ENCODE results near the gene NEMP1. TPM values are rescaled to one million over a fixed set of nuclear protein-coding genes. Genes with fewer than 3 reads are reported as not detected.
A peak's percentile ranks its signal among the peaks of the same experiment; 100 is the strongest.

Gene NEMP1
- total and polyA plus RNA-seq, 10 of the 15 experiments (the other 5 are each of a cell fraction or from before 2014, with no cell fraction given), result 4.0 to 45.9 (median 19.8) TPM

DNA sequence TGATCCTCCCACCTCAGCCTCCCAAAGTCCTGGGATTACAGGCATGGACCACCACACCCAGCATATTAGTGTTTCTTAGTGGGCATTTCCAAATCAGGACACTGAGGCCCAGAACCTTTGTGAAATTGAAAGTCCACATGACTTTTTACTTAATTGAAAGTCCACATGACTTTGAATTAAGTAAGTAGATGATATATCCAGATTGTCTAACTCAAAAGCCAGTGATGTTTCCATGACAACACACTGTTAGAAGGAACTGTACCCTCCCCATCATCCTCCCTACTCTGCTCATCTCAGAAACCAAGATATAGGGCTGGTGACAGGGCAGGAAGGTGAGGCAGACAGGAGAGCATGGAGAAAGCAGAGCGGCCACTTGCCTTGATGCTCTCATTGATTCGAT lies 35.9 kb downstream of the NEMP1 start (continued):
- TF ChIP-seq, protein P1, sequence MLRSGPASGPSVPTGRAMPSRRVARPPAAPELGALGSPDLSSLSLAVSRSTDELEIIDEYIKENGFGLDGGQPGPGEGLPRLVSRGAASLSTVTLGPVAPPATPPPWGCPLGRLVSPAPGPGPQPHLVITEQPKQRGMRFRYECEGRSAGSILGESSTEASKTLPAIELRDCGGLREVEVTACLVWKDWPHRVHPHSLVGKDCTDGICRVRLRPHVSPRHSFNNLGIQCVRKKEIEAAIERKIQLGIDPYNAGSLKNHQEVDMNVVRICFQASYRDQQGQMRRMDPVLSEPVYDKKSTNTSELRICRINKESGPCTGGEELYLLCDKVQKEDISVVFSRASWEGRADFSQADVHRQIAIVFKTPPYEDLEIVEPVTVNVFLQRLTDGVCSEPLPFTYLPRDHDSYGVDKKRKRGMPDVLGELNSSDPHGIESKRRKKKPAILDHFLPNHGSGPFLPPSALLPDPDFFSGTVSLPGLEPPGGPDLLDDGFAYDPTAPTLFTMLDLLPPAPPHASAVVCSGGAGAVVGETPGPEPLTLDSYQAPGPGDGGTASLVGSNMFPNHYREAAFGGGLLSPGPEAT (IDR thresholded peaks at IDR 0.05; ENCODE audit: low read depth), result no peak
- TF ChIP-seq, protein P2, sequence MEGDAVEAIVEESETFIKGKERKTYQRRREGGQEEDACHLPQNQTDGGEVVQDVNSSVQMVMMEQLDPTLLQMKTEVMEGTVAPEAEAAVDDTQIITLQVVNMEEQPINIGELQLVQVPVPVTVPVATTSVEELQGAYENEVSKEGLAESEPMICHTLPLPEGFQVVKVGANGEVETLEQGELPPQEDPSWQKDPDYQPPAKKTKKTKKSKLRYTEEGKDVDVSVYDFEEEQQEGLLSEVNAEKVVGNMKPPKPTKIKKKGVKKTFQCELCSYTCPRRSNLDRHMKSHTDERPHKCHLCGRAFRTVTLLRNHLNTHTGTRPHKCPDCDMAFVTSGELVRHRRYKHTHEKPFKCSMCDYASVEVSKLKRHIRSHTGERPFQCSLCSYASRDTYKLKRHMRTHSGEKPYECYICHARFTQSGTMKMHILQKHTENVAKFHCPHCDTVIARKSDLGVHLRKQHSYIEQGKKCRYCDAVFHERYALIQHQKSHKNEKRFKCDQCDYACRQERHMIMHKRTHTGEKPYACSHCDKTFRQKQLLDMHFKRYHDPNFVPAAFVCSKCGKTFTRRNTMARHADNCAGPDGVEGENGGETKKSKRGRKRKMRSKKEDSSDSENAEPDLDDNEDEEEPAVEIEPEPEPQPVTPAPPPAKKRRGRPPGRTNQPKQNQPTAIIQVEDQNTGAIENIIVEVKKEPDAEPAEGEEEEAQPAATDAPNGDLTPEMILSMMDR (IDR thresholded peaks at IDR 0.05 in 2 of 3, conservative IDR thresholded peaks at IDR 0.05 in 1 of 3; ENCODE audit: control insufficient read depth in 2 of 3, extremely low read depth in 1 of 3, insufficient read depth in 1 of 3, low read depth in 3 of 3, low read length in 3 of 3), result no peak

DNA sequence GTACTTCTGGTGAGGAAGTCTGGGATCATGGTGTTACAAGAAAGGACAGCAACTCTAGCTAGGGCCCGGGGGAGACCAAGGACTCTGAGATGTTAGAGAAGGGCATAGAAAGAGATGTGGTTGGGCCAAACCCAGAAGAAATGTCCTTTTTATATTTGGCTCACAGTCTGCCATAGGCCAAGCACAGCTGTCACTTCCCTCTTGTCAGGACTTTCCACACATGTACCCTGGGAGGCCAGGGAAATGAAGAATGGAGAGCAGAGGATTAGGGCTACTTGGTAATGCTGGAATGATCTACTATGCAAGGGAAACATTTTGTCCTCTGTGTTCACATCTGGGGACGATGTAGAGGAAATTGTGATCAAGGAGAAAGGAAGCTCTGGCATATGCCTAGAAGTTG lies 37.8 kb downstream of the NEMP1 start:
- Histone ChIP-seq H3K79me2 (ENCODE audit: control insufficient read depth, insufficient read depth, low read length) (no peaks in the 10 kb centered on the region), H3K27me3 (replicated peaks in 1 of 2; ENCODE audit: control insufficient read depth in 2 of 2, insufficient read depth in 2 of 2, low read length in 1 of 2) (no peaks in the 10 kb centered on the region; a peak in 1 of 4 replicates), H3K27ac (ENCODE audit: control insufficient read depth, insufficient read depth) (no peak overlapping the region), H3K4me2 (ENCODE audit: control insufficient read depth, insufficient read depth) (no peak overlapping the region), H4K20me1 (ENCODE audit: control insufficient read depth, insufficient read depth) (no peaks in the 10 kb centered on the region), H3K9me3 (replicated peaks; ENCODE audit: control insufficient read depth, insufficient read depth, low read length) (no peaks in the 10 kb centered on the region; the same call in 2 of the 3 replicates), H3K9ac (ENCODE audit: control insufficient read depth, insufficient read depth, low read length) (no peak overlapping the region), H2AFZ (ENCODE audit: control insufficient read depth, low read depth, low read length) (no peak overlapping the region), H3K4me1 (ENCODE audit: control insufficient read depth, insufficient read depth, low read length) (no peaks in the 10 kb centered on the region), H3K36me3 (ENCODE audit: control insufficient read depth in 2 of 2, insufficient read depth in 2 of 2, low read length in 1 of 2) (no peaks in the 10 kb centered on the region), H3K4me3 (no peak overlapping the region)
- no peak for DNase-seq (ENCODE audit: low read depth, low spot score)
- no TSS peak for BruUV-seq (replicated peaks)
- TF ChIP-seq HDAC6 (IDR thresholded peaks at IDR 0.05; ENCODE audit: unreplicated experiment) (no peak), SREBF2 (IDR thresholded peaks at IDR 0.05; ENCODE audit: low read length) (no peak), MXI1 (IDR thresholded peaks at IDR 0.05; ENCODE audit: low read depth, low read length) (no peak), MYC (IDR thresholded peaks at IDR 0.05; ENCODE audit: insufficient read depth, insufficient read length, insufficient replicate concordance, low read length, severe bottlenecking) (no peak), ZBED1 (IDR thresholded peaks at IDR 0.05; ENCODE audit: borderline replicate concordance) (no peak)
- TF ChIP-seq, protein P3, sequence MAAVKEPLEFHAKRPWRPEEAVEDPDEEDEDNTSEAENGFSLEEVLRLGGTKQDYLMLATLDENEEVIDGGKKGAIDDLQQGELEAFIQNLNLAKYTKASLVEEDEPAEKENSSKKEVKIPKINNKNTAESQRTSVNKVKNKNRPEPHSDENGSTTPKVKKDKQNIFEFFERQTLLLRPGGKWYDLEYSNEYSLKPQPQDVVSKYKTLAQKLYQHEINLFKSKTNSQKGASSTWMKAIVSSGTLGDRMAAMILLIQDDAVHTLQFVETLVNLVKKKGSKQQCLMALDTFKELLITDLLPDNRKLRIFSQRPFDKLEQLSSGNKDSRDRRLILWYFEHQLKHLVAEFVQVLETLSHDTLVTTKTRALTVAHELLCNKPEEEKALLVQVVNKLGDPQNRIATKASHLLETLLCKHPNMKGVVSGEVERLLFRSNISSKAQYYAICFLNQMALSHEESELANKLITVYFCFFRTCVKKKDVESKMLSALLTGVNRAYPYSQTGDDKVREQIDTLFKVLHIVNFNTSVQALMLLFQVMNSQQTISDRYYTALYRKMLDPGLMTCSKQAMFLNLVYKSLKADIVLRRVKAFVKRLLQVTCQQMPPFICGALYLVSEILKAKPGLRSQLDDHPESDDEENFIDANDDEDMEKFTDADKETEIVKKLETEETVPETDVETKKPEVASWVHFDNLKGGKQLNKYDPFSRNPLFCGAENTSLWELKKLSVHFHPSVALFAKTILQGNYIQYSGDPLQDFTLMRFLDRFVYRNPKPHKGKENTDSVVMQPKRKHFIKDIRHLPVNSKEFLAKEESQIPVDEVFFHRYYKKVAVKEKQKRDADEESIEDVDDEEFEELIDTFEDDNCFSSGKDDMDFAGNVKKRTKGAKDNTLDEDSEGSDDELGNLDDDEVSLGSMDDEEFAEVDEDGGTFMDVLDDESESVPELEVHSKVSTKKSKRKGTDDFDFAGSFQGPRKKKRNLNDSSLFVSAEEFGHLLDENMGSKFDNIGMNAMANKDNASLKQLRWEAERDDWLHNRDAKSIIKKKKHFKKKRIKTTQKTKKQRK (IDR thresholded peaks at IDR 0.05; ENCODE audit: low read depth, low read length), result no peak
- TF ChIP-seq, protein P4, sequence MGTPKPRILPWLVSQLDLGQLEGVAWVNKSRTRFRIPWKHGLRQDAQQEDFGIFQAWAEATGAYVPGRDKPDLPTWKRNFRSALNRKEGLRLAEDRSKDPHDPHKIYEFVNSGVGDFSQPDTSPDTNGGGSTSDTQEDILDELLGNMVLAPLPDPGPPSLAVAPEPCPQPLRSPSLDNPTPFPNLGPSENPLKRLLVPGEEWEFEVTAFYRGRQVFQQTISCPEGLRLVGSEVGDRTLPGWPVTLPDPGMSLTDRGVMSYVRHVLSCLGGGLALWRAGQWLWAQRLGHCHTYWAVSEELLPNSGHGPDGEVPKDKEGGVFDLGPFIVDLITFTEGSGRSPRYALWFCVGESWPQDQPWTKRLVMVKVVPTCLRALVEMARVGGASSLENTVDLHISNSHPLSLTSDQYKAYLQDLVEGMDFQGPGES (IDR thresholded peaks at IDR 0.05), result no peak
- intact Hi-C loops (cut with micrococcal nuclease; ENCODE audit: unreplicated experiment), result no loop called here
- FAIRE-seq, result peak; percentile 54
- no peak for ATAC-seq
- in situ Hi-C loops (cut with MboI), result no loop called here
- SMC1A ChIA-PET (ENCODE audit: uncharacterized antibody, unreplicated experiment), result interaction anchor here (1.5 to 1.7 kb wide), 2 partner anchors 16 to 28 kb away, joined by 3 to 5 read pairs; no protein-coding TSS in a partner anchor
- POLR2A ChIA-PET, result interaction anchor here (0.9 kb wide), 1 partner anchor 262 kb away, joined by 3 read pairs; no protein-coding TSS in a partner anchor
- RAD21 ChIA-PET (ENCODE audit: unreplicated experiment), result interaction anchor here (1.1 kb wide), 1 partner anchor 9 kb away, joined by 4 read pairs; no protein-coding TSS in a partner anchor
- CTCF ChIA-PET, result interaction anchor here (0.7 to 1.9 kb wide), 8 partner anchors 9 to 168 kb away, joined by 3 to 5 read pairs (median 4); partner anchors contain the start of gene STAT6
- WGBS (ENCODE audit: insufficient coverage, insufficient replicate concordance, low lambda C conversion rate, missing lambda C conversion rate), result 0% methylated on average over 2 of the region's 2 CpGs
